Measurements from ENCODE around the gene HPSE2.
"Not testable (repeated sequence)": the region's sequence is repeated elsewhere in the genome, so short reads cannot be mapped to it uniquely, and the experiment has no call there.

Gene HPSE2

GRCh38 chr10:98577168-98577567 lies 658.5 kb downstream of the HPSE2 start:
- DNase-seq (ENCODE audit: low spot score), result no peak
- FAIRE-seq, result no peak

GRCh38 chr10:98576096-98576495 lies 659.6 kb downstream of the HPSE2 start:
- FAIRE-seq, result no peak
- no peak for DNase-seq (ENCODE audit: low spot score)

- FAIRE-seq, result no peak
Observed at GRCh38 chr10:98572594-98572993, 663.1 kb downstream of the HPSE2 start.

GRCh38 chr10:98570834-98571233 lies 664.8 kb downstream of the HPSE2 start:
- FAIRE-seq (no peak), DNase-seq (ENCODE audit: low spot score) (no peak)

More at GRCh38 chr10:98572594-98572993, 663.1 kb downstream of the HPSE2 start:
- DNase-seq (ENCODE audit: low spot score), result no peak

- DNase-seq (ENCODE audit: low spot score) (no peak), FAIRE-seq (no peak)
Observed at GRCh38 chr10:98569853-98570252, 665.8 kb downstream of the HPSE2 start.

GRCh38 chr10:98568551-98568950 lies 667.1 kb downstream of the HPSE2 start:
- no peak for FAIRE-seq
- peak; percentile 13 for DNase-seq (ENCODE audit: low spot score)

- DNase-seq (ENCODE audit: low spot score) (no peak), FAIRE-seq (no peak)
Observed at GRCh38 chr10:98567391-98568133, 668.1 kb downstream of the HPSE2 start.

GRCh38 chr10:98563811-98564210 lies 671.8 kb downstream of the HPSE2 start:
- FAIRE-seq (no peak), DNase-seq (ENCODE audit: low spot score) (no peak)

- FAIRE-seq, result no peak
Observed at GRCh38 chr10:98560565-98560964, 675.1 kb downstream of the HPSE2 start.

GRCh38 chr10:98556061-98556460 lies 679.6 kb downstream of the HPSE2 start:
- FAIRE-seq (no peak), DNase-seq (ENCODE audit: low spot score) (no peak)

More at GRCh38 chr10:98560565-98560964, 675.1 kb downstream of the HPSE2 start:
- no peak for DNase-seq (ENCODE audit: low spot score)

GRCh38 chr10:98555021-98555619 lies 680.5 kb downstream of the HPSE2 start:
- DNase-seq (ENCODE audit: low spot score), result no peak
- FAIRE-seq, result no peak

GRCh38 chr10:98541561-98541960 lies 694.1 kb downstream of the HPSE2 start:
- FAIRE-seq; DNase-seq (ENCODE audit: low spot score): not testable (repeated sequence)

- FAIRE-seq, result no peak
- DNase-seq (ENCODE audit: low spot score), result no peak
Observed at GRCh38 chr10:98539578-98539977, 696.1 kb downstream of the HPSE2 start.

- no peak for DNase-seq (ENCODE audit: low spot score)
- no peak for FAIRE-seq
Observed at GRCh38 chr10:98538472-98538871, 697.2 kb downstream of the HPSE2 start.

- peak; percentile 10 for DNase-seq (ENCODE audit: low spot score)
- FAIRE-seq, result no peak
Observed at GRCh38 chr10:98536551-98536950, 699.1 kb downstream of the HPSE2 start.

GRCh38 chr10:98533746-98534445 lies 701.8 kb downstream of the HPSE2 start:
- FAIRE-seq (no peak), DNase-seq (ENCODE audit: low spot score) (no peak)

GRCh38 chr10:98533241-98533640 lies 702.4 kb downstream of the HPSE2 start:
- DNase-seq (ENCODE audit: low spot score) (no peak), FAIRE-seq (no peak)

GRCh38 chr10:98528805-98529183 lies 706.9 kb downstream of the HPSE2 start:
- FAIRE-seq, result no peak
- no peak for DNase-seq (ENCODE audit: low spot score)

- FAIRE-seq (no peak), DNase-seq (ENCODE audit: low spot score) (no peak)
Observed at GRCh38 chr10:98528166-98528804, 707.4 kb downstream of the HPSE2 start.

- no peak for DNase-seq (ENCODE audit: low spot score)
- FAIRE-seq, result no peak
Observed at GRCh38 chr10:98525969-98526368, 709.7 kb downstream of the HPSE2 start.

GRCh38 chr10:98524124-98524523 lies 711.5 kb downstream of the HPSE2 start:
- FAIRE-seq, result no peak
- DNase-seq (ENCODE audit: low spot score), result no peak

- DNase-seq (ENCODE audit: low spot score) (no peak), FAIRE-seq (no peak)
Observed at GRCh38 chr10:98519841-98520240, 715.8 kb downstream of the HPSE2 start.

All from urothelium cell line (cell line).